A549 (cell line): ENCODE data around the gene FAM181A.

Experiments
- RCOR1 ChIP-seq: fragments of 150-350 bp; IDR thresholded peaks from 2 replicates; pipeline ENCODE4 v1.6.1; 2014; ENCODE audit warnings: antibody characterized with exemption, low read length, low read depth
- TF ChIP-seq, protein P1 (sequence below): fragments of 200-600 bp; sonication (generic); IDR thresholded peaks from 2 replicates; pipeline ENCODE4 v1.6.1; 2016; ENCODE audit warnings: antibody characterized with exemption, mild to moderate bottlenecking, moderate library complexity

DNA sequence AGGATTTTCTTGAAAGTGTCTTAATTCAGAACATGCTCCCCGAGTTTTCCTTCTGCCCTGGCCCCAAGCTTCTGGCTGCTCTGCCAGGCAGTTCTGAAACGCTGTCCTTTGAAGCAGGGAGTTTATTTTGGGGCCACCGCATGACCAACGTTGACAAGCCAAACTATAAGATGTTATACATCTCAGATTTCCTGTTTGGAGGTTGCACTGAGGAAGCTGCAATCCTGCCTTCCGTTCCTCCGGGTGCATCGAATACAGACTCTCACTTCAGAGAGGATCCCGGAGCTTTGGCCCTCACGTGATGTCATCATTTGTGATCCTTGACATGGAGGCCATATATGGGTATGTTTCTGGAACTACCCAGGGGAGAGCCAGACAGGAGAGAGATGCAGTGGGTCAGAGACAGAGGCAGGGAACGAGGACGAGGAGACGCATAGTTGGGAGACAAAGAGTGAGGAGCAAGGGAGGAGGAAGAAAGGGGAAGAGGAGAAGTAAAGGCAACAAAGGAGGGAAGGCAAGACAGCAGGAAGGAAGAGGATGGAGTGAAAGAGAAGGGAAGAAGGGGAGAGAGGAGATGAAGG lies 49.4 kb downstream of the FAM181A start, which contains the start of gene ASB2:
- TF ChIP-seq, protein P1, sequence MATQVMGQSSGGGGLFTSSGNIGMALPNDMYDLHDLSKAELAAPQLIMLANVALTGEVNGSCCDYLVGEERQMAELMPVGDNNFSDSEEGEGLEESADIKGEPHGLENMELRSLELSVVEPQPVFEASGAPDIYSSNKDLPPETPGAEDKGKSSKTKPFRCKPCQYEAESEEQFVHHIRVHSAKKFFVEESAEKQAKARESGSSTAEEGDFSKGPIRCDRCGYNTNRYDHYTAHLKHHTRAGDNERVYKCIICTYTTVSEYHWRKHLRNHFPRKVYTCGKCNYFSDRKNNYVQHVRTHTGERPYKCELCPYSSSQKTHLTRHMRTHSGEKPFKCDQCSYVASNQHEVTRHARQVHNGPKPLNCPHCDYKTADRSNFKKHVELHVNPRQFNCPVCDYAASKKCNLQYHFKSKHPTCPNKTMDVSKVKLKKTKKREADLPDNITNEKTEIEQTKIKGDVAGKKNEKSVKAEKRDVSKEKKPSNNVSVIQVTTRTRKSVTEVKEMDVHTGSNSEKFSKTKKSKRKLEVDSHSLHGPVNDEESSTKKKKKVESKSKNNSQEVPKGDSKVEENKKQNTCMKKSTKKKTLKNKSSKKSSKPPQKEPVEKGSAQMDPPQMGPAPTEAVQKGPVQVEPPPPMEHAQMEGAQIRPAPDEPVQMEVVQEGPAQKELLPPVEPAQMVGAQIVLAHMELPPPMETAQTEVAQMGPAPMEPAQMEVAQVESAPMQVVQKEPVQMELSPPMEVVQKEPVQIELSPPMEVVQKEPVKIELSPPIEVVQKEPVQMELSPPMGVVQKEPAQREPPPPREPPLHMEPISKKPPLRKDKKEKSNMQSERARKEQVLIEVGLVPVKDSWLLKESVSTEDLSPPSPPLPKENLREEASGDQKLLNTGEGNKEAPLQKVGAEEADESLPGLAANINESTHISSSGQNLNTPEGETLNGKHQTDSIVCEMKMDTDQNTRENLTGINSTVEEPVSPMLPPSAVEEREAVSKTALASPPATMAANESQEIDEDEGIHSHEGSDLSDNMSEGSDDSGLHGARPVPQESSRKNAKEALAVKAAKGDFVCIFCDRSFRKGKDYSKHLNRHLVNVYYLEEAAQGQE = no peak
- no peak for TF ChIP-seq RCOR1
